Upper lobe of left lung (tissue), 6 donors: Measurements from ENCODE around the gene PRKACA. TPM values are rescaled to one million over a fixed set of nuclear protein-coding genes. Genes with fewer than 3 reads are reported as not detected.
A peak's percentile ranks its signal among the peaks of the same experiment; 100 is the strongest.
"Not testable (repeated sequence)": the region's sequence is repeated elsewhere in the genome, so short reads cannot be mapped to it uniquely, and the experiment has no call there.

Experiments
- ATAC-seq, 2 donors: fragments of 200-7000 bp; cut with Tn5 transposase; one replicate each; pipeline ENCODE4 v1.9.1; 2022; ENCODE audit warnings: mild to moderate bottlenecking in 2 of 2, moderate library complexity in 2 of 2; ENCODE audit not compliant: low FRiP score in 2 of 2
- DNase-seq, 2 donors: peaks; one replicate each; pipeline ENCODE4 v3.0.0-alpha.2; 2019 to 2020
- H3K27ac ChIP-seq, 4 donors: fragments of 200-600 bp; sonication (generic); one replicate each; pipeline ENCODE4 v1.5.1; 2016 to 2019
- H3K27me3 ChIP-seq, 4 donors: fragments of 200-600 bp; sonication (generic); one replicate each; pipeline ENCODE4 v1.5.1; 2017 to 2019
- H3K36me3 ChIP-seq, 4 donors: fragments of 200-600 bp; sonication (generic); one replicate each; pipeline ENCODE4 v1.5.1; 2016 to 2019
- H3K4me1 ChIP-seq, 4 donors: fragments of 200-600 bp; sonication (generic); one replicate each; pipeline ENCODE4 v1.5.1; 2018 to 2019
- H3K4me3 ChIP-seq, 4 donors: fragments of 200-600 bp; sonication (generic); one replicate each; pipeline ENCODE4 v1.5.1; 2017 to 2019; ENCODE audit warnings: mild to moderate bottlenecking in 2 of 4, moderate library complexity in 1 of 4
- H3K9me3 ChIP-seq, 4 donors: fragments of 200-600 bp; sonication (generic); one replicate each; pipeline ENCODE4 v1.5.1; 2018 to 2019
- CTCF ChIP-seq, 6 experiments: fragments of 450-650 bp in 4 of 6; fragments of 200-600 bp in 2 of 6; sonication (generic) in 2 of 6; IDR thresholded peaks; one replicate each; pipeline ENCODE4 v1.5.1; 2016 to 2019; ENCODE audit warnings: antibody characterized with exemption in 6 of 6
- EP300 ChIP-seq, 4 donors: sonication (generic); formaldehyde crosslinking; IDR thresholded peaks; one replicate each; pipeline ENCODE4 v1.5.1; 2017; ENCODE audit warnings: antibody characterized with exemption in 4 of 4, control low read depth in 2 of 4
- POLR2A ChIP-seq, 4 donors: fragments of 450-650 bp; IDR thresholded peaks; one replicate each; pipeline ENCODE4 v1.5.1; 2016 to 2017; ENCODE audit warnings: antibody characterized with exemption in 4 of 4, mild to moderate bottlenecking in 2 of 4
- POLR2AphosphoS5 ChIP-seq, 2 donors: sonication (generic); formaldehyde crosslinking; IDR thresholded peaks; one replicate each; pipeline ENCODE4 v1.5.1; 2017; ENCODE audit warnings: antibody characterized with exemption in 2 of 2
- WGBS, 2 donors: methylation state at CpG; one replicate each; pipeline ENCODE4 v1.1.5; 2017 to 2018; 5-methylcytosine and 5-hydroxymethylcytosine counted together
- total RNA-seq, 6 donors: library from RNA; depleted of rRNA in 4 of 6; stranded (reverse); fragments of >200 nt in 4 of 6; gene quantifications; one replicate each; pipeline versions ENCODE4 v1.1.0 to v1.2.1, GENCODE V29; 2016 to 2021
- donor health status: DM: no; HTN: no; CAD: no; lungs with moderate emphysema.
- donor health status: DM: no; HTN: yes; CAD: no; lungs with severe emphysema.

Gene PRKACA
- total RNA-seq, 6 donors from 2014 or later, result 24.1 to 107 (median 51.7) TPM

- ATAC-seq (no peak), DNase-seq (no peak)
- 92 to 99% methylated on average over 4 of the region's 4 CpGs for WGBS, 2 donors
- Histone ChIP-seq H3K36me3 (peaks cover 0 to 29% (median 14%) of the 10 kb centered on the region in 4 donors), H3K27ac (no peak overlapping the region), H3K9me3 (no peaks in the 10 kb centered on the region), H3K4me1 (no peaks in the 10 kb centered on the region), H3K27me3 (no peaks in the 10 kb centered on the region), H3K4me3 (no peak overlapping the region)
- no peak for TF ChIP-seq POLR2AphosphoS5 (IDR thresholded peaks at IDR 0.05)
- no peak for TF ChIP-seq CTCF (IDR thresholded peaks at IDR 0.05)
- TF ChIP-seq EP300 (IDR thresholded peaks at IDR 0.05), result no peak
- no peak for TF ChIP-seq POLR2A (IDR thresholded peaks at IDR 0.05)
Observed at GRCh38 chr19:14050512-14050911, 67.0 kb downstream of the PRKACA start.

- WGBS, 2 donors, result 71 to 76% methylated on average over 8 of the region's 8 CpGs
- DNase-seq (peak in 1 of 2 donors; percentile 74), ATAC-seq (peak; percentile 83 to 84)
- H3K27me3 ChIP-seq, result no peaks in the 10 kb centered on the region
- no peak overlapping the region for H3K4me3 ChIP-seq
- no peaks in the 10 kb centered on the region for H3K9me3 ChIP-seq
- H3K4me1 ChIP-seq, result no peaks in the 10 kb centered on the region
- TF ChIP-seq POLR2AphosphoS5 (IDR thresholded peaks at IDR 0.05) (no peak), EP300 (IDR thresholded peaks at IDR 0.05) (no peak), POLR2A (IDR thresholded peaks at IDR 0.05) (no peak), CTCF (IDR thresholded peaks at IDR 0.05) (peak; percentile 67 to 93 (median 74))
- peaks cover 0 to 29% (median 15%) of the 10 kb centered on the region in 4 donors for H3K36me3 ChIP-seq
- no peak overlapping the region for H3K27ac ChIP-seq
Observed at GRCh38 chr19:14048443-14049153, 69.0 kb downstream of the PRKACA start.

- H3K27ac ChIP-seq, H3K27me3 ChIP-seq, H3K4me3 ChIP-seq, H3K4me1 ChIP-seq, H3K9me3 ChIP-seq, DNase-seq, ATAC-seq: not testable (repeated sequence)
- 96 to 99% methylated on average over 9 to 10 of the region's 10 CpGs for WGBS, 2 donors
- peaks cover 0 to 29% (median 17%) of the 10 kb centered on the region in 4 donors for H3K36me3 ChIP-seq
Observed at GRCh38 chr19:14047866-14048265, 69.7 kb downstream of the PRKACA start.

- 63 to 65% methylated on average over 19 of the region's 19 CpGs for WGBS, 2 donors
Observed at GRCh38 chr19:14042659-14043608, 74.6 kb downstream of the PRKACA start.

More at GRCh38 chr19:14042659-14043608, 74.6 kb downstream of the PRKACA start:
- not testable (repeated sequence) for H3K27me3 ChIP-seq, DNase-seq, H3K9me3 ChIP-seq, H3K4me3 ChIP-seq, H3K4me1 ChIP-seq
- ATAC-seq, result peak; percentile 61 to 89
- Histone ChIP-seq H3K27ac (peak overlapping the region; percentile 34 to 57 (median 48)), H3K36me3 (peaks cover 0 to 24% (median 9%) of the 10 kb centered on the region in 4 donors)
- peak; percentile 39 to 58 (median 46) for TF ChIP-seq CTCF (IDR thresholded peaks at IDR 0.05)
- TF ChIP-seq POLR2AphosphoS5 (IDR thresholded peaks at IDR 0.05), result peak in 1 of 2 donors; percentile 4

Other genes starting within 250 kb of the PRKACA start
- 1 to 10 TPM in 2 of 6 donors, not detected in 4; 1.3 to 5.2 TPM for gene NANOS3, start 240.6 kb downstream of the PRKACA start, total RNA-seq
- 1 to 10 TPM in 5 of 6 donors, under 1 TPM in 1; 0.46 to 4.4 (median 2.1) TPM for gene BRME1, start 211.6 kb downstream of the PRKACA start, total RNA-seq
- 10 to 100 TPM; 30.4 to 95.3 (median 35.3) TPM for gene CC2D1A, start 211.6 kb downstream of the PRKACA start, total RNA-seq
- 1 to 10 TPM; 1.5 to 4.3 (median 2.5) TPM for gene PODNL1, start 179.3 kb downstream of the PRKACA start, total RNA-seq
- gene DCAF15, start 165.3 kb downstream of the PRKACA start, total RNA-seq, result 10 to 100 TPM; 20.5 to 51.3 (median 39.0) TPM
- gene RFX1, start 111.4 kb downstream of the PRKACA start, total RNA-seq, result 10 to 100 TPM in 5 of 6 donors, 1 to 10 TPM in 1; 6.0 to 22.3 (median 15.5) TPM
- under 1 TPM in 1 of 6 donors, not detected in 5; 0.43 TPM for gene RLN3, start 89.6 kb downstream of the PRKACA start, total RNA-seq
- gene IL27RA, start 86.0 kb downstream of the PRKACA start, total RNA-seq, result 10 to 100 TPM in 5 of 6 donors, 1 to 10 TPM in 1; 9.3 to 24.4 (median 14.6) TPM
- 100 to 1,000 TPM in 1 of 6 donors, 10 to 100 TPM in 2, 1 to 10 TPM in 2, under 1 TPM in 1; 0.15 to 123 (median 11.0) TPM for gene PALM3, start 55.7 kb downstream of the PRKACA start, total RNA-seq
- gene MISP3, start 45.0 kb downstream of the PRKACA start, total RNA-seq, result 10 to 100 TPM in 3 of 6 donors, 1 to 10 TPM in 3; 7.9 to 31.2 (median 12.3) TPM
- gene C19orf67, start 32.0 kb downstream of the PRKACA start, total RNA-seq, result under 1 TPM in 1 of 6 donors, not detected in 5; 0.40 TPM
- gene SAMD1, start 27.0 kb downstream of the PRKACA start, total RNA-seq, result 10 to 100 TPM; 17.8 to 62.8 (median 37.0) TPM
- gene ASF1B, start 18.8 kb upstream of the PRKACA start, total RNA-seq, result 1 to 10 TPM; 1.2 to 4.9 (median 3.0) TPM
- 10 to 100 TPM; 23.5 to 33.2 (median 27.4) TPM for gene ADGRL1, start 88.4 kb upstream of the PRKACA start, total RNA-seq